Activated CD4-positive, alpha-beta T cell treated with anti-CD3 and anti-CD28 coated beads for 36 hours (primary cell): Measurements from ENCODE around the gene CSTPP1. TPM values are rescaled to one million over a fixed set of nuclear protein-coding genes. Genes with fewer than 3 reads are reported as not detected.
A peak's percentile ranks its signal among the peaks of the same experiment; 100 is the strongest.
"Not testable (repeated sequence)": the region's sequence is repeated elsewhere in the genome, so short reads cannot be mapped to it uniquely, and the experiment has no call there.

Source experiments
- ATAC-seq: fragments of 200-7000 bp; cut with Tn5 transposase; one replicate; pipeline ENCODE4 v1.10.0; 2021; ENCODE audit warnings: mild to moderate bottlenecking, moderate library complexity
- CTCF ChIA-PET: fragments of 350-600 bp; sonication (Branson Sonifier 250); formaldehyde crosslinking; loops from one replicate; lab custom pipeline; 2021; ENCODE audit warnings: antibody characterized with exemption; lab: Charles Lee
- POLR2A ChIA-PET: fragments of 350-600 bp; sonication (Branson Sonifier 250); formaldehyde crosslinking; loops from one replicate; lab custom pipeline; 2021; ENCODE audit warnings: antibody characterized with exemption, inconsistent platforms; lab: Charles Lee
- DNase-seq: peaks from one replicate; pipeline ENCODE4 v3.0.0-alpha.2; 2020
- H3K27ac Mint-ChIP-seq: one replicate; pipeline ENCODE4 v1.8.0; 2021; ENCODE audit warnings: mixed read lengths
- H3K27me3 Mint-ChIP-seq: one replicate; pipeline ENCODE4 v1.8.0; 2021; ENCODE audit warnings: mixed read lengths
- H3K36me3 Mint-ChIP-seq: one replicate; pipeline ENCODE4 v1.8.0; 2021; ENCODE audit warnings: low read depth, mixed read lengths
- H3K4me1 Mint-ChIP-seq: one replicate; pipeline ENCODE4 v1.8.0; 2021; ENCODE audit warnings: mixed read lengths
- H3K4me3 Mint-ChIP-seq: one replicate; pipeline ENCODE4 v1.8.0; 2021; ENCODE audit warnings: mild to moderate bottlenecking, moderate library complexity, mixed read lengths
- H3K9me3 Mint-ChIP-seq: one replicate; pipeline ENCODE4 v1.8.0; 2021; ENCODE audit warnings: low read depth, mixed read lengths
- intact Hi-C, 2 experiments: fragments of 100-400 bp; cut with DNase I in 1 of 2; cut with micrococcal nuclease in 1 of 2; formaldehyde crosslinking; loops; one replicate each; pipeline versions ENCODE4 v1.14.2 to v1.15.1; 2022 to 2024; cut with DNase I, micrococcal nuclease
- total RNA-seq, 2 experiments: library from RNA; stranded (reverse); gene quantifications; one replicate each; pipeline ENCODE4 v1.2.3, GENCODE V29; 2021

CSTPP1 gene
- total RNA-seq, 2 experiments from 2014 or later: 17.9 to 18.6 TPM

DNA sequence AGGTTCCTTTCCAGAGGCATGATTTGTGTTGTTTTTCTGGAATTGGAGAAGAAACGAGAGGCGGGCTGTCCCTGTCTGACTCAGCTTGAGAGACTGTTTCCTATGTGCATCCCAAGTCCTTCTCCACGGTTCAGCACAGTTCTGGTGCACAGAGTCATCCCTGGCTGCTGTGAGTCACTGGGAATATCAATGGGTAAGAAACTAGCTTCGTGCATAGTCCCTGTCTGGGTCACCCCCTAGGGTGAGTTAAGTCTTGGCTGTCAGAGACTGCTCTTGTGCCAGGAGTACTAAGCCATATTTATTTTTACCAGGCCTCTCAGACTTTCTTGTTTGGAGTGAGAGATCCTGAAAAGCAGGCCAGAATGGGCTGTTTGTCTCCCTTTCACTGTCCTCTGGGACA is 15.8 kb upstream of the CSTPP1 start:
- peaks cover 25% of the 10 kb centered on the region for H3K4me1 Mint-ChIP-seq
- POLR2A ChIA-PET: no interaction called here
- DNase-seq (no peak), ATAC-seq (no peak)
- no peaks in the 10 kb centered on the region for H3K9me3 Mint-ChIP-seq
- intact Hi-C loops: loop anchor here (1.0 kb wide), 3 partner anchors 16 to 241 kb away; partner anchors contain the start of gene CSTPP1 (in 1 of the 2)
- peaks cover 31% of the 10 kb centered on the region for H3K27me3 Mint-ChIP-seq
- H3K4me3 Mint-ChIP-seq: no peak overlapping the region
- CTCF ChIA-PET: interaction anchor here (1.0 to 2.0 kb wide), 2 partner anchors 11 to 28 kb away, joined by 4 to 10 read pairs; no protein-coding TSS in a partner anchor
- H3K27ac Mint-ChIP-seq: no peak overlapping the region
- H3K36me3 Mint-ChIP-seq: no peaks in the 10 kb centered on the region

DNA sequence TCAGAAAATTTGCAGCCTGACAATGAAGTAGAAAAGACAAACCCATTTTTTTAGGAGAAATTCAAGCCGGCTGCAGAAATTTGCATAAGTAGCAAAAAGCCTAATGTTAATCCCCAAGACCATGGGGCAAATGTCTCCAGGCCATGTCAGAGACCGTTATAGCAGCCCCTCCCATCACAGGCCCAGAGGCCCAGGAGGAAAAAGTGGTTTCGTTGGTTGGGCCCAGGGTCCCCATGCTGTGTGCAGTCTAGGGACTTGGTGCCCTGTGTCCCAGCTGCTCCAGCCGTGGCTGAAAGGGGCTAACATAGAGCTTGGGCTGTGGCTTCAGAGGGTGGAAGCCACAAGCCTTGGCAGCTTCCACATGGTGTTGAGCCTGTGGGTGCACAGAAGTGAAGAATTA is 8.6 kb upstream of the CSTPP1 start:
- H3K9me3 Mint-ChIP-seq, H3K4me1 Mint-ChIP-seq, H3K36me3 Mint-ChIP-seq, ATAC-seq, H3K4me3 Mint-ChIP-seq, intact Hi-C loops, DNase-seq, POLR2A ChIA-PET, H3K27ac Mint-ChIP-seq: not testable (repeated sequence)
- peaks cover 11% of the 10 kb centered on the region for H3K27me3 Mint-ChIP-seq
- CTCF ChIA-PET: interaction anchor here (0.8 kb wide), 1 partner anchor 11 kb away, joined by 3 read pairs; no protein-coding TSS in a partner anchor

DNA sequence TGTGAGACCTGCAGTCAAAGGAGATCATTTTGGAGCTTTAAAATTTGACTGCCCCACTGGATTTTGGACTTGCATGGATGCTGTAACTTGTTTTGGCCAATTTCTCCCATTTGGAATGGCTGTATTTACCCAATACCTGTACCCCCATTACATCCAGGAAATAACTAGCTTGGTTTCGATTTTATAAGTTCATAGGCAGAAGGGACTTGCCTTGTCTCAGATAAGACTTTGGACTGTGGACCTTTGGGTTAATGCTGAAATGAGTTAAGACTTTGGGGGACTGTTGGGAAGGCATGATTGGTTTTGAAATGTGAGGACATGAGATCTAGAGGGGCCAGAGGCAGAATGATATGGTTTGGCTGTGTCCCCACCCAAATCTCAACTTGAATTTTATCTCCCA is 7.9 kb upstream of the CSTPP1 start:
- peaks cover 11% of the 10 kb centered on the region for H3K27me3 Mint-ChIP-seq
- ATAC-seq, DNase-seq, H3K36me3 Mint-ChIP-seq, H3K4me1 Mint-ChIP-seq, H3K27ac Mint-ChIP-seq, H3K4me3 Mint-ChIP-seq, intact Hi-C loops, POLR2A ChIA-PET, H3K9me3 Mint-ChIP-seq: not testable (repeated sequence)
- CTCF ChIA-PET: interaction anchor here (0.8 kb wide), 1 partner anchor 12 kb away, joined by 3 read pairs; no protein-coding TSS in a partner anchor

DNA sequence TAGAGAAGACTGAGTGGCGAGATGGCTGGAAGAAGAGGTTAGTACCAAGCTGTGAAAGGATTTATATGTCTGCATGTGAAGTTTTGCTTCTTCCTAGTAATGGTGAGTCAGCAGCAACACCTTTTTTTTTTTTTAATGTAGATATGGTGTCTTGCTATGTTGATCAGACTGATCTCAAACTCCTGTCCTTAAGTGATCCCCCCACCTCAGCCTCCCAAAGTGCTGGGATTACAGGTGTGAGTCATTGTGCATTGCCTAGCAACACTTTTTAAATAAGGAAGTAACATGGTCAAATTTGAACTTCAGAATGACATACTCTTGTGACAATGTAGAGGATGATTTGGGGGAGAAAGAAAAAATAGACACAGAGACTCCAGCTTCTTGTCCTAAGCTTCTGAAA is 6.5 kb upstream of the CSTPP1 start:
- ChIA-PET POLR2A (interaction anchor here (0.6 kb wide), 1 partner anchor 14 kb away, joined by 7 read pairs; no protein-coding TSS in a partner anchor), CTCF (no interaction called here)

DNA sequence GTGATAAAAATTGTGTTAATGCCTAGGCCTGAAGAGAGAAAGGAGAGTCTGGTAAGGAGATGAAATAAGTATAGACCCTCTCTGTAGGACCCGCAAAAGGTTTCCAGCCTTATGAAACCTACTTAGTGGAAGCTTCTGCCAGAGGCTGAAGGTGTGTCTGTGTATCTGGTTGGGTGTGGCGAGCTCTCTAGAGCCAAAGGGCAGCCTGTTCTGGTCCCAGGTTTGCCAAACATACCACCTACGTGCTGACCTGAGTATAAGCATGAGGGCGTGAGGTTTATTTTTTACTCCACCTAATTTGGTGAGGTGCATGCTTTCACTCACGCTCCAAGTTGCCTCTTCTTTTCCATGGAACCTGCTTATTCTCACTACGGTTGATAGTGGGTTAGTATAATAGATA is 5.6 kb downstream of the CSTPP1 start:
- no peak overlapping the region for H3K4me3 Mint-ChIP-seq
- POLR2A ChIA-PET: no interaction called here
- ATAC-seq (no peak), DNase-seq (no peak)
- no peaks in the 10 kb centered on the region for H3K9me3 Mint-ChIP-seq
- CTCF ChIA-PET: interaction anchor here (0.6 to 1.6 kb wide), 2 partner anchors 9 to 25 kb away, joined by 3 to 5 read pairs; no protein-coding TSS in a partner anchor
- peaks cover 2% of the 10 kb centered on the region for H3K36me3 Mint-ChIP-seq
- no peaks in the 10 kb centered on the region for H3K27me3 Mint-ChIP-seq
- H3K4me1 Mint-ChIP-seq: peaks cover 2% of the 10 kb centered on the region
- no peak overlapping the region for H3K27ac Mint-ChIP-seq
- intact Hi-C loops: no loop called here

More for the DNA sequence above, 6.5 kb upstream of the CSTPP1 start:
- ATAC-seq: peak; percentile 77
- Mint-ChIP-seq H3K4me3 (no peak overlapping the region), H3K9me3 (no peaks in the 10 kb centered on the region), H3K27me3 (peaks cover 11% of the 10 kb centered on the region), H3K27ac (no peak overlapping the region), H3K36me3 (no peaks in the 10 kb centered on the region), H3K4me1 (peaks cover 8% of the 10 kb centered on the region)
- intact Hi-C loops: loop anchor here in 1 of 2 experiments (10.0 kb wide), 1 partner anchor 475 kb away; the partner anchor contains the start of gene SLC39A13
- no peak for DNase-seq

DNA sequence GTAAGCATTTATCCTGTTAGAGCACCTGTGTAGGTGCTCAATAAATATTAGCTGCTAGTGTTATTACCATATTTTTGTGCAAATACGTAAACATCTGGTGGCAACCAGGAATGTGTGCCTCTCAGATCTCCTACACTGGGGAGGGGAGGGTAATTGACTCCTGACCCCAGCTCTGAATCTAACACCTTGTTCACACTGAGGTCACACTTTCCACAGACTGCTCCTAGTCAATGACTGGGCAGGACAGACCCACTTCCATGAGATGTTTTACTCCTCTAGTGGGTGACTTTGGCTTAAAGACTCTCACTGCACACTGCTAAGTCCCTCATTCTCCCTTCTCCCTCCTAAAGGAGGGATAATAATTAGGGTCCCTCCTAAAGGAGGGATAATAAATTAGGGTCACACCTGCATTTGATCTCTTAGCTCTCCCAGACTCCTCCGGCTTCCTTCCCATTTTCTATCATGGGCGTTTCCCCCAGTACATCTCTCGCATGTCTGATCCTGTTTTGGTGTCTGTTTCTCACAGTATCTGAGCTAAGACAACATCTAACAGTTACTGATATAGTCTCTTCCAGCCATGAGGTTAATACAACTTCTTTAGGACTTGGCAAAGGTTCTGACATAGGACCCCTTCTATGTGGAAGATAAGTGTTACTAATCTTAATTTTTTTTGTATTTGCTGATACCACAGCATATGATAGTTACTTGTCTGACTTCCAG is 8.0 kb downstream of the CSTPP1 start:
- Mint-ChIP-seq H3K4me1 (no peaks in the 10 kb centered on the region), H3K27me3 (no peaks in the 10 kb centered on the region), H3K27ac (no peak overlapping the region), H3K9me3 (no peaks in the 10 kb centered on the region), H3K36me3 (no peaks in the 10 kb centered on the region), H3K4me3 (no peak overlapping the region)
- no peak for DNase-seq
- ChIA-PET POLR2A (no interaction called here), CTCF (no interaction called here)
- intact Hi-C loops: no loop called here
- ATAC-seq: no peak

DNA sequence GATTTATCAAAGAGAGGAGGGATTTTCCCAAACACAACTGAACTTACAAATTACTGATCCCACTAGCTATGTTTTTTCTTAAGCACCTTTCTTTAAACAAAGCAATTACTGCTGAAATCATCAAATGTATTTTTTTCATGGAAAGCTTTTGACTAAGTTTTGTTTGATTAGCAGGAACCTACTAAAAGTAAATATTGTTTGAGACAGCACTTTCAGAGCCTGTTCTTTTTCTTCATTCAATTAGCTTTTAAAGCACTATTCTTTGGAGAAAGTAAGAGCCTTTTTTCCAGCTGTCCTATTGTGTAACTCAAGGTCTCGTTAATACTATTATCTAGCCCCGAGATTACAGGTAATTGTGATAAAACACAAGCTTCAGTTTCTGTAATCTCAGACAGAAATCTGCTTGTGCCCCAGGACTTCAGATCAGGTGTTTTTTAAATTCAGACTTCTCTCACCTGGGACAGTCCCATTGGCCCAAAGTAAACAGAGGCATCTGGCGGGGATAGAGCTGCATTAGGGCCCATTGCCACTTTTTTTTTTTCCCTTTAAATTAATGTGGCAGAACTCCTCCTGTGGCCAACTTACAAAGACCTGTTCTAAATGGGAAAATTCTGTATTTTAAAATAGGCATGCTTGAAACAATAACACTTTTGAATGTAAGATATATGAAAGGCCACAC is 11.0 kb downstream of the CSTPP1 start:
- no peak for ATAC-seq
- no peaks in the 10 kb centered on the region for H3K36me3 Mint-ChIP-seq
- CTCF ChIA-PET: interaction anchor here (0.7 to 0.8 kb wide), 2 partner anchors 31 to 108 kb away, joined by 3 read pairs; no protein-coding TSS in a partner anchor

DNA sequence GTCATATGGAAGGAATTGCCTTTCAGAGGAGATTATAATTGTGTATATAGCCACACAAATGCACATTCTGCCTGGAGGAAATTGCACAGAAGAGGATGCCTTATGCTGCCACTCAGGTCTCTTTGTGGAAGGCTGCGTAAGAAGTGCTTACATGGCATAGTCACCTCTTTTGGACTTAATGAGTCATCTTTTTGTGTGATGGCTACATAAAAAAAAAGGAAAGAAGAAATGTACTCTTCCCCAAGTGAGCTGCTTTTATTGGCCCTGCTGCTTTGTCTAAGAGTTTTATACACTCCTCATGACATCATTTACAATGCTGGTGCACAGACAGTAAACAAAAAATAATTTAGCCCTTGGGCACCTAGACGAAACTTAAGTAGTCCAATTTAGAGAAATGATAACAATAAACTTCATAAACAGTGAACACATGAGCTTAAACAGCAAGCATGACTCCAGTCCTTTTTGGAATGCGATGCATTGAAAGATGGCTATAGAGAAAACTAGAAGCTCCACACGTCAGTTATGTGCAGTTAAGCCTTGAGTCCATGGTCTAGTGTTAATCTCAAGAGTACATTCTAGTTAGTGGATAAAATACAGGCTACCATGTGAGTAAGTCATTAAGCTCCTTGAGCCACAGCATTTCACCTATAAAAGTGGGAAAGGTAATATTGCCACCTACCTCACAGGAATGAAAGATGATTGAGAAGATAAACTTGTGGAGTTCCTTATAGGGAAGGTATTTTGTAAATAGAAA is 12.0 kb downstream of the CSTPP1 start:
- Mint-ChIP-seq H3K27me3 (no peaks in the 10 kb centered on the region), H3K36me3 (no peaks in the 10 kb centered on the region), H3K4me1 (peaks cover 10% of the 10 kb centered on the region), H3K4me3 (no peak overlapping the region), H3K27ac (no peak overlapping the region), H3K9me3 (no peaks in the 10 kb centered on the region)
- ATAC-seq: no peak
- ChIA-PET POLR2A (interaction anchor here (0.7 kb wide), 1 partner anchor 332 kb away, joined by 9 read pairs; no protein-coding TSS in a partner anchor), CTCF (interaction anchor here (0.6 to 0.9 kb wide), 2 partner anchors 16 to 28 kb away, joined by 4 read pairs; no protein-coding TSS in a partner anchor)
- no peak for DNase-seq
- intact Hi-C loops: no loop called here

More for the DNA sequence above, 11.0 kb downstream of the CSTPP1 start:
- H3K27ac Mint-ChIP-seq: no peak overlapping the region
- intact Hi-C loops: no loop called here
- POLR2A ChIA-PET: interaction anchor here (0.5 to 0.6 kb wide), 2 partner anchors 130 to 274 kb away, joined by 3 to 8 read pairs; no protein-coding TSS in a partner anchor
- no peaks in the 10 kb centered on the region for H3K27me3 Mint-ChIP-seq
- no peak for DNase-seq
- no peak overlapping the region for H3K4me3 Mint-ChIP-seq
- no peaks in the 10 kb centered on the region for H3K9me3 Mint-ChIP-seq
- peaks cover 3% of the 10 kb centered on the region for H3K4me1 Mint-ChIP-seq

DNA sequence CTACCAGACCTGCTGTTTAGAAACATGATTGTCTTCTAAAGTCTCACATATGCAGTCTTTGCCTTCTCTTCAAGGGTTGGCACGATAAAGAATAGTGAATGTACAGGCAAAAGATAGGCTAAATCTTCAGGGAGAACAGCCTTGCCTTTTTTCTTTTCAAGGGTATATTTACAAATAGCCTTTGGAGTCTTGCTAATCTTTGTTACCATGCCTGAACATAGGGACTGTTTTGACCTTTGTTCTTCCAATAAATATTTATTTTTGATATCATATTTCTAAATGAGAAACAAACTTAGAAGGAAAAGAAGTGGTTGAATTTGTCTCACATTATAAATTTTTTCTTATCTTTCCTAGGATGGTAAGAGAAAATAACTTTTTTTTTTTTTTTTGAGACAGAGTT is 12.7 kb downstream of the CSTPP1 start:
- Mint-ChIP-seq H3K36me3 (no peaks in the 10 kb centered on the region), H3K4me1 (peaks cover 10% of the 10 kb centered on the region), H3K27me3 (no peaks in the 10 kb centered on the region), H3K9me3 (no peaks in the 10 kb centered on the region), H3K27ac (no peak overlapping the region), H3K4me3 (no peak overlapping the region)
- intact Hi-C loops: no loop called here
- DNase-seq (no peak), ATAC-seq (no peak)
- CTCF ChIA-PET: interaction anchor here (0.9 kb wide), 1 partner anchor 29 kb away, joined by 4 read pairs; no protein-coding TSS in a partner anchor
- POLR2A ChIA-PET: no interaction called here

DNA sequence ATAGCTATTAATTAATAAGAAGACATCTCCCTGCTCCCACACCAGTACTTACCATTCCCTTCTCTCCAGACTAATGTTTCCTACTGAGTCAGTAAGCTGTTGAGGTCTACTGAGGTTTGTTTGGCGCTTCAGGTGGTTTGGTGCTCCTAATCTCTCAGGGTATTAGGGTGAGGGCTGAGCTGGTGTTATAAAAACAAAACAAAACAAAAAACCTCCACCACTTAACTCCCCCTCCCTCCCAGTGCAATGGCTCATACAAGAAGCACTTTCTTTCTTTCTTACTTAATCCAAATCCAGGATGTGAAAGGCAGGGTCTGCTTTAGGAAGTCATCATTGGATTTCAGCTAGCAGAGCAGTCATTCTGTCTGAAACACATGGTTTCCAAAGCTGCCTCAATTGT is 15.3 kb downstream of the CSTPP1 start:
- POLR2A ChIA-PET: interaction anchor here (1.1 kb wide), 1 partner anchor 14 kb away, joined by 3 read pairs; no protein-coding TSS in a partner anchor
- H3K27ac Mint-ChIP-seq: no peak overlapping the region
- CTCF ChIA-PET: interaction anchor here (1.0 to 1.8 kb wide), 2 partner anchors 10 to 11 kb away, joined by 5 to 7 read pairs; no protein-coding TSS in a partner anchor
- no peaks in the 10 kb centered on the region for H3K36me3 Mint-ChIP-seq
- ATAC-seq (no peak), DNase-seq (no peak)
- H3K4me3 Mint-ChIP-seq: no peak overlapping the region
- H3K27me3 Mint-ChIP-seq: no peaks in the 10 kb centered on the region
- H3K9me3 Mint-ChIP-seq: no peaks in the 10 kb centered on the region
- peaks cover 10% of the 10 kb centered on the region for H3K4me1 Mint-ChIP-seq
- intact Hi-C loops: no loop called here

DNA sequence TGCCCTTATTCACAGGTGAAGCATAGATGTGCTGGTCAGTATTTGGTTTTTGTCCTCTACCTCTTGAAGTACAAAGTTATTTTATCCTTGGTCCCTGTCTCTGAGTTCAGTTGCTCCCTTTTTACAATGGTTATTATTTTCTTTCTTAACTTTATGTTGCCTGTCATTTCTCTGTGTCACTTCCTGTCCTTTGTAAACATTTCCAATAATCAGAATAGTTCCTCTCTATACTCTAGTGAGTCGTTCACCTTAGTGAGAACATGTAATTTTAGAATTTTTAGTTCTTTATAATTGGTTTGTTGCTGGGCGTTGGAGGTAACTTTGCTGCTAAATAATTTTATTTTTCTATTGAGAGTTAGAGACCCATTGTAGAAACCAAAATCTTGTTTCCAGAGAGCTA is 16.0 kb downstream of the CSTPP1 start:
- Mint-ChIP-seq H3K27me3 (no peaks in the 10 kb centered on the region), H3K4me3 (no peak overlapping the region), H3K9me3 (no peaks in the 10 kb centered on the region), H3K4me1 (peaks cover 10% of the 10 kb centered on the region), H3K36me3 (peaks cover 1% of the 10 kb centered on the region), H3K27ac (no peak overlapping the region)
- CTCF ChIA-PET: interaction anchor here (0.7 to 1.8 kb wide), 2 partner anchors 10 to 95 kb away, joined by 3 to 7 read pairs; no protein-coding TSS in a partner anchor
- POLR2A ChIA-PET: no interaction called here
- intact Hi-C loops: no loop called here
- no peak for DNase-seq
- no peak for ATAC-seq
